22Rv1 (cell line): ENCODE data around the gene MAP4K3.

Experiments used
- ZFX ChIP-seq: fragments of 450-650 bp; IDR thresholded peaks from 2 replicates; pipeline ENCODE4 v1.6.1; 2017; ENCODE audit warnings: antibody characterized with exemption, borderline replicate concordance
- TF ChIP-seq, protein P1 (sequence below): fragments of 450-650 bp; IDR thresholded peaks from 2 replicates; pipeline ENCODE4 v1.5.1; 2017; ENCODE audit warnings: mild to moderate bottlenecking

DNA sequence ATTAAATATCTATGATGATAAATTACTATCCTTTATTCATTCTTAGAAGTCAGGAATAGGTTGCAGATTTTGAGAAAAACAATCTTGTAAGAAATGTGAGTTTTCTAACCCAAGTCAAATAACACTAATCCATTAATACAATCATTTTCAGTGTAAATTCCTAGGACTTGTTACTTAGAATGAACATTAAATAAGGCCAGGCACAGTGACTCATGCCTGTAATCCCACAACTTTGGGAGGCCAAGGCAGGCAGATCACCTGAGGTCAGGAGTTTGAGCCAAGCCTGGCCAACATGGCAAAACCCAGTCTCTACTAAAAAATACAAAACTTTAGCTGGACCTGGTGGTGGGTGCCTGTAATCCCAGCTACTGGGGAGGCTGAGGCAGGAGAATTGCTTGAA is 147.5 kb downstream of the MAP4K3 start:
- TF ChIP-seq, protein P1, sequence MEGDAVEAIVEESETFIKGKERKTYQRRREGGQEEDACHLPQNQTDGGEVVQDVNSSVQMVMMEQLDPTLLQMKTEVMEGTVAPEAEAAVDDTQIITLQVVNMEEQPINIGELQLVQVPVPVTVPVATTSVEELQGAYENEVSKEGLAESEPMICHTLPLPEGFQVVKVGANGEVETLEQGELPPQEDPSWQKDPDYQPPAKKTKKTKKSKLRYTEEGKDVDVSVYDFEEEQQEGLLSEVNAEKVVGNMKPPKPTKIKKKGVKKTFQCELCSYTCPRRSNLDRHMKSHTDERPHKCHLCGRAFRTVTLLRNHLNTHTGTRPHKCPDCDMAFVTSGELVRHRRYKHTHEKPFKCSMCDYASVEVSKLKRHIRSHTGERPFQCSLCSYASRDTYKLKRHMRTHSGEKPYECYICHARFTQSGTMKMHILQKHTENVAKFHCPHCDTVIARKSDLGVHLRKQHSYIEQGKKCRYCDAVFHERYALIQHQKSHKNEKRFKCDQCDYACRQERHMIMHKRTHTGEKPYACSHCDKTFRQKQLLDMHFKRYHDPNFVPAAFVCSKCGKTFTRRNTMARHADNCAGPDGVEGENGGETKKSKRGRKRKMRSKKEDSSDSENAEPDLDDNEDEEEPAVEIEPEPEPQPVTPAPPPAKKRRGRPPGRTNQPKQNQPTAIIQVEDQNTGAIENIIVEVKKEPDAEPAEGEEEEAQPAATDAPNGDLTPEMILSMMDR: no peak
- TF ChIP-seq ZFX: no peak
